Right atrium auricular region (tissue), 2 donors: ENCODE data around the gene PDE9A. TPM values are rescaled to one million over a fixed set of nuclear protein-coding genes. Genes with fewer than 3 reads are reported as not detected.

Source experiments
- DNase-seq: peaks from one replicate; pipeline ENCODE4 v3.0.0-alpha.2; 2019; ENCODE audit warnings: low spot score
- H3K27ac ChIP-seq, 2 donors: fragments of 200-600 bp; sonication (generic); 1 replicate in 1 of 2; 2 replicates in 1 of 2; pipeline ENCODE4 v1.5.1; 2016 to 2019
- H3K27me3 ChIP-seq, 2 donors: fragments of 200-600 bp; sonication (generic); one replicate each; pipeline versions ENCODE4 v1.5.1 to v1.6.0; 2017 to 2019
- H3K36me3 ChIP-seq: fragments of 200-600 bp; sonication (generic); one replicate; pipeline ENCODE4 v1.5.1; 2016
- H3K4me1 ChIP-seq, 2 donors: fragments of 200-600 bp; sonication (generic); one replicate each; pipeline versions ENCODE4 v1.5.1 to v1.6.0; 2017 to 2019
- H3K4me3 ChIP-seq, 2 donors: fragments of 200-600 bp; sonication (generic); 1 replicate in 1 of 2; 2 replicates in 1 of 2; pipeline ENCODE4 v1.5.1; 2017 to 2019; ENCODE audit warnings: mild to moderate bottlenecking in 1 of 2, moderate library complexity in 1 of 2
- H3K9me3 ChIP-seq, 2 donors: fragments of 200-600 bp; sonication (generic); one replicate each; pipeline ENCODE4 v1.5.1; 2019
- total RNA-seq, 2 donors: library from RNA; depleted of rRNA; stranded (reverse); fragments of >200 nt; gene quantifications; one replicate each; pipeline ENCODE4 v1.1.0, GENCODE V29; 2016
- TF ChIP-seq, protein P1 (sequence below), 2 donors: fragments of 200-600 bp; sonication (generic); IDR thresholded peaks; one replicate each; pipeline ENCODE4 v1.5.1; 2019; ENCODE audit warnings: antibody characterized with exemption in 2 of 2

Gene PDE9A
- total RNA-seq, 2 donors from 2014 or later: 1.1 to 2.0 TPM

DNA sequence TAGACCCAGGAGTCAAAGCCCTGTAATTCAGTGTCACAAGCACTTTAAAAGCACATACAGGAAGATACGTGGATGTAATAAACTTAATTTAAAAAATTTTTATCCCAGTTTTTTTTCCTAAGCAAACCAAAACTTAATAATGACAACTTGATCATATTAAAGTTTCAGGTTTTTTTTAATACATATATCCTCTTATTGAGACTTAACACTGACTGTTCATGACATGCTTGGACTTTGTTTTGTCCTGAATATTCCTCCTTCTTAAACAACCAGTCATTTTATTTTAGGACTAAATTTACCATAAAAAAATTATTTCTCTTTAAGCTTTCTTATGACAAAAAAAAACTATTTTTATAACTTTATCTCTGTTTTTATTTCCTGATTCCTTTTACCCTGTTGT, 161.8 kb downstream of the PDE9A start:
- H3K9me3 ChIP-seq: no peaks in the 10 kb centered on the region
- no peak for DNase-seq
- no peaks in the 10 kb centered on the region for H3K27me3 ChIP-seq
- no peaks in the 10 kb centered on the region for H3K4me1 ChIP-seq
- no peak overlapping the region for H3K27ac ChIP-seq
- H3K4me3 ChIP-seq: no peak overlapping the region
- TF ChIP-seq, protein P1, sequence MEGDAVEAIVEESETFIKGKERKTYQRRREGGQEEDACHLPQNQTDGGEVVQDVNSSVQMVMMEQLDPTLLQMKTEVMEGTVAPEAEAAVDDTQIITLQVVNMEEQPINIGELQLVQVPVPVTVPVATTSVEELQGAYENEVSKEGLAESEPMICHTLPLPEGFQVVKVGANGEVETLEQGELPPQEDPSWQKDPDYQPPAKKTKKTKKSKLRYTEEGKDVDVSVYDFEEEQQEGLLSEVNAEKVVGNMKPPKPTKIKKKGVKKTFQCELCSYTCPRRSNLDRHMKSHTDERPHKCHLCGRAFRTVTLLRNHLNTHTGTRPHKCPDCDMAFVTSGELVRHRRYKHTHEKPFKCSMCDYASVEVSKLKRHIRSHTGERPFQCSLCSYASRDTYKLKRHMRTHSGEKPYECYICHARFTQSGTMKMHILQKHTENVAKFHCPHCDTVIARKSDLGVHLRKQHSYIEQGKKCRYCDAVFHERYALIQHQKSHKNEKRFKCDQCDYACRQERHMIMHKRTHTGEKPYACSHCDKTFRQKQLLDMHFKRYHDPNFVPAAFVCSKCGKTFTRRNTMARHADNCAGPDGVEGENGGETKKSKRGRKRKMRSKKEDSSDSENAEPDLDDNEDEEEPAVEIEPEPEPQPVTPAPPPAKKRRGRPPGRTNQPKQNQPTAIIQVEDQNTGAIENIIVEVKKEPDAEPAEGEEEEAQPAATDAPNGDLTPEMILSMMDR (IDR thresholded peaks at IDR 0.05): no peak
- no peaks in the 10 kb centered on the region for H3K36me3 ChIP-seq

DNA sequence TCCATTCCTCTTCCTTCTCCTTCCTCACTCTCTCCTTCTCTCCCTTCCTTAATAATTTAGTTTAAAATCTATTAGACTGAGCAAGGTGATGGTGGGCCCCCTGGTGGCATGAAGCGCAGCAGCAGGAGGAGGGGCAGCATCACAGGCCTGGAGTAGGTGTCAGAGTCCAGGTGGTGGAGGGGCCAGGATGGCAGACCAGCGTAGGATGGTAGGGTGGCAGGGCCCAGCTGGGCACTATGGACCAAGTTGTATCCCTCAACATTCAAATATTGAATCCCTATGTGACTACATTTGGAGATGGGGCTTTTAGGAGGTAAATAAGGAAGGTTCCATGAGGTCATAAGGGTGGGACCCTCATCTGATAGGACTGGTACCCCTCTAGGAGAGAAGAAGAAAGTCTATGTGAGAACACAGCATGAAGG, 164.9 kb downstream of the PDE9A start:
- DNase-seq: peak; percentile 71
- TF ChIP-seq, protein P1 (IDR thresholded peaks at IDR 0.05): peak; percentile 72 to 90
- Histone ChIP-seq H3K4me3 (no peak overlapping the region), H3K4me1 (no peaks in the 10 kb centered on the region), H3K9me3 (no peaks in the 10 kb centered on the region), H3K27ac (no peak overlapping the region), H3K27me3 (no peaks in the 10 kb centered on the region), H3K36me3 (no peaks in the 10 kb centered on the region)

DNA sequence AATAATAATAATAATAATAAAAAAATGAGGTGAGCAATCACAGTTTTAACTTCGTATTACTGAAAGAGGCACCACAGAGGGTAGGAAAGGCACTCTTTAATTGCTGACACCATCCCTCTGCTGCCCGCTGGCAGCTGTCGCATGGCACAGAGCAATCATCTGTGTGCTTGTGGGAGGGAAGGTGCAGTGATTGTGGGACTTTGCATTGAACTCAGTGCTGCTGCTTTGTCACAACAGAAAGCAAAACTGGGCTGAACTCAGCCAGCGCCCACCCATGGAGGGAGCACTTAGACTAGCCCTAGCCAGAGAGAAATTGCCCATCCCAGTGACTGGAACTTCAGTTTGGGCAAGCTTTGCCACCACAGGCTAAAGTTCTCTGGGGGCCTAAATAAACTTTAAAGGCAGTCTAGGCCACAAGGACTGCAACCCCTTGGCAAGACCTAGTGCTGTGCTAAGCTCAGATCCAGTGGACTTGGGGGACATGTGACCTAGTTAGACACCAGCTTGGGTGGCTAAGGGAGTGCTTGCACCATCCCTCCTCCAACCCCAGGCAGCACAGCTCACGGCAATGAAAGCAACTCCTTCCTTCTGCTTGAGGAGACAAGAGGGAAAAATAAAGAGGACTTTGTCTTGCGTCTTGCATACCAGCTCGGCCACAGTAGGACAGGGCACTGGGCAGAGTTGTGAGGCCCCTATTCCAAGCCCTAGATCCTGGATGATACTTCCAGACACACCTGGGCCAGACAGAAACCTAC, 166.6 kb downstream of the PDE9A start:
- H3K9me3 ChIP-seq: no peaks in the 10 kb centered on the region
- no peaks in the 10 kb centered on the region for H3K27me3 ChIP-seq
- H3K4me1 ChIP-seq: no peaks in the 10 kb centered on the region
- no peaks in the 10 kb centered on the region for H3K36me3 ChIP-seq
- TF ChIP-seq, protein P1 (IDR thresholded peaks at IDR 0.05): no peak
- no peak for DNase-seq
- no peak overlapping the region for H3K4me3 ChIP-seq
- H3K27ac ChIP-seq: no peak overlapping the region

DNA sequence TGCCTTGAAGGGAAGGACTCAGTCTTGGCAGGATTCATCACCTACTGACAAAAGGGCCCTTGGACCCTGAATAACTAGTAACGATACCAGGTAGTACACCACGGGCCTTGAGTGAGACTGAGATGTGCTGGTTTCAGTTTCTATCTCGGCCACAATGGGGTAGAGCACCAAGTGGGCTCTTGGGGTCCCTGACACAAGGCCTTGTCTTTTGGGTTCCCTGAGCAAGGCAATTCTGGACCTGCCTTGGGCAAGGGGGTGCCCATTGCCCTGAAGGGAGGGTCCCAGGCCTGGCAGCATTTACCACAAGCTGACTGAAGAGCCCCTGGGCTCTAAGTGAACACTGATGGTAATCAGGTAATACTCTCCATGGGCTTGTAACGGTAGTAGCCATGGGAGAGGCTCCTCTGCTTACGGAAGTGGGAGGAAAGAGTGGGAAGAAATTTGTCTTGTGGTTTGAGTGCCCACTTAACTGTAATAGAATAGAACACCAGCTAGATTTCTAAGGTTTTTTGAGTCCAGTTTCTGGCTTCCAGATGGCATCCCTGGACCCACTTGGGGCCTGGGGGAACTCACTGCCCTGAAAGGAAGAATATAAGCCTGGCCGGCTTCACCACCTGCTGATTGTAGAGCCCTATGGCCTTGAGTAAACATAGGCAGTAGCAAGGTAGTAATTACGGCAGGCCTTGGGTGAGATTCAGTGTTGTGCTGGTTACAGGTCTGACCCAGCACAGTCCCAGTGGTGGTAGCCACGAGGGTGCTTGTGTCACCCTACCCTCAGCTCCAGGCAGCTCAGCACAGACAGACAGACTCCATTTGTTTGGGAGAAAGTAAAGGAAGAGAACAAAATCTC, 167.4 kb downstream of the PDE9A start:
- Histone ChIP-seq H3K36me3 (no peaks in the 10 kb centered on the region), H3K27me3 (no peaks in the 10 kb centered on the region), H3K9me3 (no peaks in the 10 kb centered on the region), H3K27ac (no peak overlapping the region), H3K4me3 (no peak overlapping the region), H3K4me1 (no peaks in the 10 kb centered on the region)
- no peak for DNase-seq
- TF ChIP-seq, protein P1 (IDR thresholded peaks at IDR 0.05): no peak

Other genes with a start within 250 kb of the PDE9A start
- under 1 TPM in 1 of 2 donors, not detected in 1; 0.12 TPM for gene UBASH3A, start 249.7 kb upstream of the PDE9A start, total RNA-seq
- gene RSPH1, start 157.4 kb upstream of the PDE9A start, total RNA-seq: not detected
- 1 to 10 TPM; 2.0 to 5.0 TPM for gene SLC37A1, start 139.8 kb upstream of the PDE9A start, total RNA-seq
- 1 to 10 TPM; 1.7 to 4.8 TPM for gene WDR4, start 225.9 kb downstream of the PDE9A start, total RNA-seq
- 10 to 100 TPM; 28.8 to 37.4 TPM for gene NDUFV3, start 239.7 kb downstream of the PDE9A start, total RNA-seq